ENCODE results near the gene BLOC1S1.

The BLOC1S1 gene

GRCh38 chr12:55708695-55709233, 7.1 kb upstream of the BLOC1S1 start:
- H3K27me3 ChIP-seq (ENCODE audit: insufficient read depth, low read length): peaks cover 19% of the 10 kb centered on the region
- H3K27ac ChIP-seq (ENCODE audit: low read depth, low read length): no peak overlapping the region
- H2BK5ac ChIP-seq (ENCODE audit: low read depth, low read length, poor library complexity): no peak overlapping the region
- no peaks in the 10 kb centered on the region for H3K9me3 ChIP-seq (ENCODE audit: insufficient read depth, low read depth, low read length)
- H3K14ac ChIP-seq (ENCODE audit: low read length): no peak overlapping the region
- no peak overlapping the region for H2AK5ac ChIP-seq (ENCODE audit: low read length)
- no peak overlapping the region for H3K9ac ChIP-seq (ENCODE audit: low read length)
- H3K4ac ChIP-seq (ENCODE audit: low read depth, low read length): no peak overlapping the region
- H3K18ac ChIP-seq (ENCODE audit: low read length): no peak overlapping the region
- no peak for DNase-seq
- no peak overlapping the region for H3K4me3 ChIP-seq (ENCODE audit: low read depth, low read length)
- no peak overlapping the region for H2BK120ac ChIP-seq (ENCODE audit: insufficient read depth, low read length, poor library complexity)
- no peaks in the 10 kb centered on the region for H3K36me3 ChIP-seq (ENCODE audit: control insufficient read depth in 1 of 2, insufficient read depth in 2 of 2, low read length in 2 of 2)
- H2AFZ ChIP-seq (ENCODE audit: insufficient read depth, low read length, poor library complexity): no peak overlapping the region
- H3K23ac ChIP-seq (ENCODE audit: low read length): no peak overlapping the region
- no peak overlapping the region for H3K4me2 ChIP-seq (ENCODE audit: low read length)
- no peak overlapping the region for H2BK12ac ChIP-seq (ENCODE audit: low read length)
- no peaks in the 10 kb centered on the region for H3K79me2 ChIP-seq (ENCODE audit: control insufficient read depth, insufficient read depth, low read length, poor library complexity)
- no peak overlapping the region for H4K91ac ChIP-seq (ENCODE audit: low read depth, low read length)
- H3K79me1 ChIP-seq (ENCODE audit: low read length): no peaks in the 10 kb centered on the region
- no peak overlapping the region for H4K12ac ChIP-seq (ENCODE audit: low read depth, low read length)
- no CpG with 5 or more reads among the region's 3 CpGs for WGBS (ENCODE audit: extremely low coverage, insufficient coverage, insufficient read length)
- H3K4me1 ChIP-seq (ENCODE audit: control insufficient read depth in 1 of 2, insufficient read depth in 2 of 2, low read length in 2 of 2): peaks cover 2 to 8% of the 10 kb centered on the region in 2 experiments
- H4K8ac ChIP-seq (ENCODE audit: low read depth, low read length): no peak overlapping the region

GRCh38 chr12:55711786-55712553, 3.9 kb upstream of the BLOC1S1 start:
- no peak overlapping the region for H3K23ac ChIP-seq (ENCODE audit: low read length)
- no peak overlapping the region for H3K4ac ChIP-seq (ENCODE audit: low read depth, low read length)
- H3K9me3 ChIP-seq (ENCODE audit: insufficient read depth, low read depth, low read length): no peaks in the 10 kb centered on the region
- no peak overlapping the region for H3K4me2 ChIP-seq (ENCODE audit: low read length)
- H3K4me1 ChIP-seq (ENCODE audit: control insufficient read depth in 1 of 2, insufficient read depth in 2 of 2, low read length in 2 of 2): peaks cover 9 to 14% of the 10 kb centered on the region in 2 experiments
- H3K4me3 ChIP-seq (ENCODE audit: low read depth, low read length): no peak overlapping the region
- H2BK120ac ChIP-seq (ENCODE audit: insufficient read depth, low read length, poor library complexity): no peak overlapping the region
- no CpG with 5 or more reads among the region's 4 CpGs for WGBS (ENCODE audit: extremely low coverage, insufficient coverage, insufficient read length)
- no peak overlapping the region for H3K9ac ChIP-seq (ENCODE audit: low read length)
- peaks cover 15% of the 10 kb centered on the region for H3K27me3 ChIP-seq (ENCODE audit: insufficient read depth, low read length)
- DNase-seq: no peak
- no peak overlapping the region for H2AFZ ChIP-seq (ENCODE audit: insufficient read depth, low read length, poor library complexity)
- no peak overlapping the region for H3K27ac ChIP-seq (ENCODE audit: low read depth, low read length)
- no peaks in the 10 kb centered on the region for H3K79me2 ChIP-seq (ENCODE audit: control insufficient read depth, insufficient read depth, low read length, poor library complexity)
- H2BK12ac ChIP-seq (ENCODE audit: low read length): no peak overlapping the region
- no peak overlapping the region for H4K12ac ChIP-seq (ENCODE audit: low read depth, low read length)
- no peak overlapping the region for H3K18ac ChIP-seq (ENCODE audit: low read length)
- H3K36me3 ChIP-seq (ENCODE audit: control insufficient read depth in 1 of 2, insufficient read depth in 2 of 2, low read length in 2 of 2): no peaks in the 10 kb centered on the region
- H4K91ac ChIP-seq (ENCODE audit: low read depth, low read length): no peak overlapping the region
- H3K14ac ChIP-seq (ENCODE audit: low read length): no peak overlapping the region
- H4K8ac ChIP-seq (ENCODE audit: low read depth, low read length): no peak overlapping the region
- H2BK5ac ChIP-seq (ENCODE audit: low read depth, low read length, poor library complexity): no peak overlapping the region
- H3K79me1 ChIP-seq (ENCODE audit: low read length): peaks cover 8% of the 10 kb centered on the region
- no peak overlapping the region for H2AK5ac ChIP-seq (ENCODE audit: low read length)

GRCh38 chr12:55712700-55713415, 3.0 kb upstream of the BLOC1S1 start:
- Histone ChIP-seq H2BK5ac (ENCODE audit: low read depth, low read length, poor library complexity) (no peak overlapping the region), H3K4me1 (ENCODE audit: control insufficient read depth in 1 of 2, insufficient read depth in 2 of 2, low read length in 2 of 2) (peaks cover 16% of the 10 kb centered on the region in 2 experiments), H3K79me1 (ENCODE audit: low read length) (peaks cover 8% of the 10 kb centered on the region), H3K27me3 (ENCODE audit: insufficient read depth, low read length) (peaks cover 9% of the 10 kb centered on the region), H4K91ac (ENCODE audit: low read depth, low read length) (no peak overlapping the region), H4K8ac (ENCODE audit: low read depth, low read length) (no peak overlapping the region), H3K79me2 (ENCODE audit: control insufficient read depth, insufficient read depth, low read length, poor library complexity) (no peaks in the 10 kb centered on the region), H3K4me3 (ENCODE audit: low read depth, low read length) (no peak overlapping the region), H3K18ac (ENCODE audit: low read length) (no peak overlapping the region), H3K23ac (ENCODE audit: low read length) (no peak overlapping the region), H2BK12ac (ENCODE audit: low read length) (no peak overlapping the region), H3K14ac (ENCODE audit: low read length) (no peak overlapping the region), H3K36me3 (ENCODE audit: control insufficient read depth in 1 of 2, insufficient read depth in 2 of 2, low read length in 2 of 2) (peaks cover 0 to under 1% of the 10 kb centered on the region in 2 experiments), H4K12ac (ENCODE audit: low read depth, low read length) (no peak overlapping the region), H2BK120ac (ENCODE audit: insufficient read depth, low read length, poor library complexity) (no peak overlapping the region), H3K27ac (ENCODE audit: low read depth, low read length) (no peak overlapping the region), H2AK5ac (ENCODE audit: low read length) (no peak overlapping the region), H3K4me2 (ENCODE audit: low read length) (no peak overlapping the region), H3K9me3 (ENCODE audit: insufficient read depth, low read depth, low read length) (no peaks in the 10 kb centered on the region), H3K9ac (ENCODE audit: low read length) (no peak overlapping the region), H2AFZ (ENCODE audit: insufficient read depth, low read length, poor library complexity) (no peak overlapping the region), H3K4ac (ENCODE audit: low read depth, low read length) (no peak overlapping the region)
- no peak for DNase-seq
- WGBS (ENCODE audit: extremely low coverage, insufficient coverage, insufficient read length): no CpG with 5 or more reads among the region's 1 CpG

GRCh38 chr12:55713721-55714120, 2.1 kb upstream of the BLOC1S1 start:
- no peak overlapping the region for H3K4me2 ChIP-seq (ENCODE audit: low read length)
- H3K36me3 ChIP-seq (ENCODE audit: control insufficient read depth in 1 of 2, insufficient read depth in 2 of 2, low read length in 2 of 2): peaks cover 0 to 1% of the 10 kb centered on the region in 2 experiments
- peaks cover 16 to 20% of the 10 kb centered on the region in 2 experiments for H3K4me1 ChIP-seq (ENCODE audit: control insufficient read depth in 1 of 2, insufficient read depth in 2 of 2, low read length in 2 of 2)
- H3K9ac ChIP-seq (ENCODE audit: low read length): no peak overlapping the region
- no peak overlapping the region for H2BK5ac ChIP-seq (ENCODE audit: low read depth, low read length, poor library complexity)
- peaks cover 2% of the 10 kb centered on the region for H3K27me3 ChIP-seq (ENCODE audit: insufficient read depth, low read length)
- WGBS (ENCODE audit: extremely low coverage, insufficient coverage, insufficient read length): no CpG with 5 or more reads among the region's 2 CpGs
- H4K8ac ChIP-seq (ENCODE audit: low read depth, low read length): no peak overlapping the region
- H2BK12ac ChIP-seq (ENCODE audit: low read length): no peak overlapping the region
- H3K4me3 ChIP-seq (ENCODE audit: low read depth, low read length): no peak overlapping the region
- H2AFZ ChIP-seq (ENCODE audit: insufficient read depth, low read length, poor library complexity): no peak overlapping the region
- H3K79me2 ChIP-seq (ENCODE audit: control insufficient read depth, insufficient read depth, low read length, poor library complexity): no peaks in the 10 kb centered on the region
- H3K23ac ChIP-seq (ENCODE audit: low read length): no peak overlapping the region
- H3K4ac ChIP-seq (ENCODE audit: low read depth, low read length): no peak overlapping the region
- H4K91ac ChIP-seq (ENCODE audit: low read depth, low read length): no peak overlapping the region
- no peak overlapping the region for H3K18ac ChIP-seq (ENCODE audit: low read length)
- no peak overlapping the region for H2AK5ac ChIP-seq (ENCODE audit: low read length)
- DNase-seq: peak in 1 of 2 donors; percentile 40
- peaks cover 8% of the 10 kb centered on the region for H3K79me1 ChIP-seq (ENCODE audit: low read length)
- H2BK120ac ChIP-seq (ENCODE audit: insufficient read depth, low read length, poor library complexity): no peak overlapping the region
- no peak overlapping the region for H3K14ac ChIP-seq (ENCODE audit: low read length)
- no peak overlapping the region for H3K27ac ChIP-seq (ENCODE audit: low read depth, low read length)
- no peak overlapping the region for H4K12ac ChIP-seq (ENCODE audit: low read depth, low read length)
- no peaks in the 10 kb centered on the region for H3K9me3 ChIP-seq (ENCODE audit: insufficient read depth, low read depth, low read length)

Data from trophoblast cell (in vitro differentiated cells and primary cell).